ENCODE results near the gene FZD2.
"Not testable (repeated sequence)": the region's sequence is repeated elsewhere in the genome, so short reads cannot be mapped to it uniquely, and the experiment has no call there.

DNA sequence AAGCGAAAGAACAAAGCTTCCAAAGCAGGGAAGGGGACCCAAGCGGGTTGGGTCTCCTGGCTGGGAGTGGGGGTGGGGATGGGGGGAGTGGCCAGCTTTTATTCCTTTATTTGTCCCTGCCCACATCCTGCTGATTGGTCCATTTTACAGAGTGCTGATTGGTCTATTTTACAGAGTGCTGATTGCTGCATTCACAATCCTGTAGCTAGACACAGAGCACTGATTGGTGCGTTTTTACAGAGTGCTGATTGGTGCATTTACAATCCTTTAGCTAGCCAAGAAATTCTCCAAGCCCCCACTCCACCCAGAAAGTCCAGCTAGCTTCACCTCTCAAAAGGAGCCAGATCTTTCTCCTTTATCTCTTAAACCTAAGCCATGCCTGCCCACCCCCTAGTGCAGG is 19.4 kb upstream of the FZD2 start:
- TF ChIP-seq POLR2A, POLR2AphosphoS5 (IDR thresholded peaks at IDR 0.05): not testable (repeated sequence)
- TF ChIP-seq, protein P1, sequence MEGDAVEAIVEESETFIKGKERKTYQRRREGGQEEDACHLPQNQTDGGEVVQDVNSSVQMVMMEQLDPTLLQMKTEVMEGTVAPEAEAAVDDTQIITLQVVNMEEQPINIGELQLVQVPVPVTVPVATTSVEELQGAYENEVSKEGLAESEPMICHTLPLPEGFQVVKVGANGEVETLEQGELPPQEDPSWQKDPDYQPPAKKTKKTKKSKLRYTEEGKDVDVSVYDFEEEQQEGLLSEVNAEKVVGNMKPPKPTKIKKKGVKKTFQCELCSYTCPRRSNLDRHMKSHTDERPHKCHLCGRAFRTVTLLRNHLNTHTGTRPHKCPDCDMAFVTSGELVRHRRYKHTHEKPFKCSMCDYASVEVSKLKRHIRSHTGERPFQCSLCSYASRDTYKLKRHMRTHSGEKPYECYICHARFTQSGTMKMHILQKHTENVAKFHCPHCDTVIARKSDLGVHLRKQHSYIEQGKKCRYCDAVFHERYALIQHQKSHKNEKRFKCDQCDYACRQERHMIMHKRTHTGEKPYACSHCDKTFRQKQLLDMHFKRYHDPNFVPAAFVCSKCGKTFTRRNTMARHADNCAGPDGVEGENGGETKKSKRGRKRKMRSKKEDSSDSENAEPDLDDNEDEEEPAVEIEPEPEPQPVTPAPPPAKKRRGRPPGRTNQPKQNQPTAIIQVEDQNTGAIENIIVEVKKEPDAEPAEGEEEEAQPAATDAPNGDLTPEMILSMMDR (IDR thresholded peaks at IDR 0.05): not testable (repeated sequence)
